ENCODE measurements around the gene FAM227B. TPM values are rescaled to one million over a fixed set of nuclear protein-coding genes. Genes with fewer than 3 reads are reported as not detected.
A peak's percentile ranks its signal among the peaks of the same experiment; 100 is the strongest.

Gene FAM227B
- total RNA-seq, 1 donor from 2014 or later: 3.2 TPM

GRCh38 chr15:49649987-49650386 is 29.4 kb upstream of the FAM227B start:
- no peak overlapping the region for H3K4me3 ChIP-seq (ENCODE audit: low read depth, low read length)
- no peak for DNase-seq (ENCODE audit: low read depth)
- TF ChIP-seq CTCF (conservative IDR thresholded peaks at IDR 0.05; ENCODE audit: low read depth, low read length): no peak

- H3K4me3 ChIP-seq (ENCODE audit: low read depth, low read length): no peak overlapping the region
- DNase-seq (ENCODE audit: low read depth): no peak
- TF ChIP-seq CTCF (conservative IDR thresholded peaks at IDR 0.05; ENCODE audit: low read depth, low read length): no peak
Observed at GRCh38 chr15:49646891-49647290, 26.3 kb upstream of the FAM227B start.

- peak; percentile 92 for DNase-seq (ENCODE audit: low read depth)
- H3K4me3 ChIP-seq (ENCODE audit: low read depth, low read length): no peak overlapping the region
- no peak for TF ChIP-seq CTCF (conservative IDR thresholded peaks at IDR 0.05; ENCODE audit: low read depth, low read length)
Observed at GRCh38 chr15:49645941-49646340, 25.3 kb upstream of the FAM227B start.

GRCh38 chr15:49645277-49645676 is 24.7 kb upstream of the FAM227B start:
- no peak overlapping the region for H3K4me3 ChIP-seq (ENCODE audit: low read depth, low read length)
- no peak for DNase-seq (ENCODE audit: low read depth)

GRCh38 chr15:49644364-49644794 is 23.8 kb upstream of the FAM227B start:
- DNase-seq (ENCODE audit: low read depth): no peak
- TF ChIP-seq CTCF (conservative IDR thresholded peaks at IDR 0.05; ENCODE audit: low read depth, low read length): no peak

More at GRCh38 chr15:49645277-49645676, 24.7 kb upstream of the FAM227B start:
- no peak for TF ChIP-seq CTCF (conservative IDR thresholded peaks at IDR 0.05; ENCODE audit: low read depth, low read length)

GRCh38 chr15:49637857-49638256 is 17.2 kb upstream of the FAM227B start:
- H3K4me3 ChIP-seq (ENCODE audit: low read depth, low read length): no peak overlapping the region
- TF ChIP-seq CTCF (conservative IDR thresholded peaks at IDR 0.05; ENCODE audit: low read depth, low read length): no peak
- DNase-seq (ENCODE audit: low read depth): no peak

More at GRCh38 chr15:49644364-49644794, 23.8 kb upstream of the FAM227B start:
- no peak overlapping the region for H3K4me3 ChIP-seq (ENCODE audit: low read depth, low read length)

GRCh38 chr15:49628379-49628778 is 7.8 kb upstream of the FAM227B start:
- TF ChIP-seq CTCF (conservative IDR thresholded peaks at IDR 0.05; ENCODE audit: low read depth, low read length): no peak
- no peak overlapping the region for H3K4me3 ChIP-seq (ENCODE audit: low read depth, low read length)
- no peak for DNase-seq (ENCODE audit: low read depth)

All from epithelial cell of proximal tubule (primary cell).